B cell (primary cell): ENCODE results near the gene C8A. TPM values are rescaled to one million over a fixed set of nuclear protein-coding genes. Genes with fewer than 3 reads are reported as not detected.

Experiments
- ATAC-seq: fragments of 200-7000 bp; cut with Tn5 transposase; one replicate; pipeline ENCODE4 v1.10.0; 2021; ENCODE audit warnings: low read depth, mild to moderate bottlenecking, moderate number of reproducible peaks, moderate library complexity
- CTCF ChIA-PET: fragments of 350-600 bp; sonication (Branson Sonifier 250); formaldehyde crosslinking; loops from one replicate; lab custom pipeline; 2021; ENCODE audit warnings: antibody characterized with exemption, inconsistent platforms; lab: Charles Lee
- POLR2A ChIA-PET: fragments of 350-600 bp; sonication (Branson Sonifier 250); formaldehyde crosslinking; loops from one replicate; lab custom pipeline; 2021; ENCODE audit warnings: antibody characterized with exemption; lab: Charles Lee
- DNase-seq: peaks from one replicate; pipeline ENCODE4 v3.0.0; 2013
- H2AFZ ChIP-seq: 2 replicates; pipeline ENCODE4 v1.6.1; 2012; ENCODE audit warnings: mild to moderate bottlenecking, low read depth, low read length; ENCODE audit not compliant: insufficient read depth, poor library complexity, severe bottlenecking
- H3K27ac ChIP-seq, 2 donors: 1 replicate in 1 of 2; 2 replicates in 1 of 2; pipeline ENCODE4 v1.5.1; 2012 to 2013; ENCODE audit warnings: low read length in 2 of 2, mild to moderate bottlenecking in 2 of 2, moderate library complexity in 1 of 2
- H3K27me3 ChIP-seq, 4 experiments: fragments of 200-600 bp in 1 of 4; sonication (generic) in 1 of 4; replicated peaks in 1 of 4; 1 replicate in 2 of 4; 2 replicates in 2 of 4; pipeline versions ENCODE4 v1.6.1 to v1.7.0; 2013 to 2016; ENCODE audit warnings: low read length in 3 of 4, mild to moderate bottlenecking in 2 of 4, mixed read lengths in 1 of 4, moderate library complexity in 1 of 4; ENCODE audit not compliant: insufficient read depth in 4 of 4, control insufficient read depth in 3 of 4; ENCODE audit errors: control extremely low read depth in 1 of 4
- H3K36me3 ChIP-seq, 2 experiments: replicated peaks in 1 of 2; 1 replicate in 1 of 2; 2 replicates in 1 of 2; pipeline versions ENCODE4 v1.6.1 to v1.7.1; 2013; ENCODE audit warnings: low read length in 1 of 2; ENCODE audit not compliant: insufficient read depth in 2 of 2, control insufficient read depth in 1 of 2; ENCODE audit errors: control extremely low read depth in 1 of 2, extremely low read depth in 1 of 2
- H3K4me1 ChIP-seq, 2 donors: fragments of 200-600 bp in 1 of 2; sonication (generic) in 1 of 2; 1 replicate in 1 of 2; 2 replicates in 1 of 2; pipeline versions ENCODE4 v1.5.1 to v1.6.1; 2013 to 2017; ENCODE audit warnings: low read length in 2 of 2; ENCODE audit not compliant: control insufficient read depth in 2 of 2, insufficient read depth in 2 of 2
- H3K4me2 ChIP-seq: replicated peaks from 2 replicates; pipeline ENCODE3; 2012; ENCODE audit warnings: mild to moderate bottlenecking, low read depth, low read length; ENCODE audit not compliant: poor library complexity, severe bottlenecking
- H3K4me3 ChIP-seq, 5 experiments: fragments of 200-600 bp in 1 of 5; sonication (generic) in 1 of 5; 1 replicate in 3 of 5; 2 replicates in 2 of 5; pipeline versions ENCODE4 v1.5.1 to v1.7.0; 2011 to 2016; ENCODE audit warnings: low read length in 4 of 5, mild to moderate bottlenecking in 4 of 5, low read depth in 2 of 5, control low read depth in 1 of 5, moderate library complexity in 1 of 5; ENCODE audit not compliant: insufficient read depth in 1 of 5; ENCODE audit errors: control extremely low read depth in 1 of 5, extremely low read depth in 1 of 5
- H3K79me2 ChIP-seq: fragments of 200-600 bp; sonication (generic); one replicate; pipeline ENCODE4 v1.6.0; 2016; ENCODE audit warnings: low read length; ENCODE audit not compliant: control insufficient read depth, insufficient read depth
- H3K9ac ChIP-seq: fragments of 200-600 bp; sonication (generic); 2 replicates; pipeline ENCODE4 v1.6.1; 2017; ENCODE audit warnings: mild to moderate bottlenecking, low read length, moderate library complexity
- H3K9me3 ChIP-seq, 3 donors: one replicate each; pipeline versions ENCODE4 v1.6.1 to v1.7.1; 2013; ENCODE audit warnings: low read length in 2 of 3; ENCODE audit not compliant: control insufficient read depth in 2 of 3, insufficient read depth in 1 of 3; ENCODE audit errors: control extremely low read depth in 1 of 3
- H4K20me1 ChIP-seq: 2 replicates; pipeline ENCODE4 v1.6.0; 2012; ENCODE audit warnings: mild to moderate bottlenecking, low read length; ENCODE audit not compliant: insufficient read depth, control insufficient read depth, poor library complexity, severe bottlenecking
- H3K27ac Mint-ChIP-seq: one replicate; pipeline ENCODE4 v1.8.0; 2021; ENCODE audit warnings: mixed read lengths
- H3K27me3 Mint-ChIP-seq: one replicate; pipeline ENCODE4 v1.8.0; 2021; ENCODE audit warnings: mixed read lengths
- H3K4me1 Mint-ChIP-seq: one replicate; pipeline ENCODE4 v1.8.0; 2021; ENCODE audit warnings: mixed read lengths
- H3K4me3 Mint-ChIP-seq: one replicate; pipeline ENCODE4 v1.8.0; 2021; ENCODE audit warnings: mixed read lengths
- H3K9me3 Mint-ChIP-seq: one replicate; pipeline ENCODE4 v1.8.0; 2022; ENCODE audit warnings: mixed read lengths; ENCODE audit not compliant: insufficient read depth
- CTCF ChIP-seq: fragments of 200-600 bp; IDR thresholded peaks from one replicate; pipeline ENCODE4 v1.8.0; 2022; ENCODE audit warnings: antibody characterized with exemption, mild to moderate bottlenecking
- EZH2 ChIP-seq: IDR thresholded peaks from 2 replicates; pipeline ENCODE4 v1.6.1; 2012; ENCODE audit warnings: borderline replicate concordance, low read depth, mild to moderate bottlenecking, moderate library complexity, low read length; ENCODE audit not compliant: insufficient read depth, poor library complexity, severe bottlenecking
- WGBS: methylation state at CpG from one replicate; pipeline ENCODE4 v1.1.5; 2013; ENCODE audit warnings: missing lambda C conversion rate; ENCODE audit not compliant: insufficient coverage; 5-methylcytosine and 5-hydroxymethylcytosine counted together
- intact Hi-C: fragments of 100-400 bp; cut with micrococcal nuclease; formaldehyde crosslinking; loops from one replicate; pipeline ENCODE4 v1.10.0; 2022
- polyA plus RNA-seq: library from polyadenylated mRNA; depleted of rRNA; stranded (reverse); fragments of >200 nt; gene quantifications from 2 replicates; pipeline ENCODE4 v1.2.3, GENCODE V29; 2012
- total RNA-seq, 2 donors: library from RNA; stranded (reverse); fragments of 120-200 nt in 1 of 2; gene quantifications; 1 replicate in 1 of 2; 2 replicates in 1 of 2; pipeline versions ENCODE4 v1.2.3 to v1.2.4, GENCODE V29; 2013 to 2022

C8A gene
- total and polyA plus RNA-seq, 2 donors (not counting 1 experiment from before 2014, with no cell fraction given): not detected

- H3K4me1 ChIP-seq: no peaks in the 10 kb centered on the region
- H3K4me2 ChIP-seq: no peak overlapping the region
- intact Hi-C loops: no loop called here
- no peaks in the 10 kb centered on the region for H3K36me3 ChIP-seq
- H3K27me3 ChIP-seq: peaks cover 0 to 7% (median 4%) of the 10 kb centered on the region in 4 experiments
- DNase-seq (no peak), ATAC-seq (no peak)
- no peak overlapping the region for H3K9ac ChIP-seq
- no peaks in the 10 kb centered on the region for H4K20me1 ChIP-seq
- POLR2A ChIA-PET: no interaction called here
- no peak overlapping the region for H3K27ac ChIP-seq
- WGBS: 78% methylated on average over 2 of the region's 4 CpGs
- H3K9me3 ChIP-seq: no peaks in the 10 kb centered on the region
- H3K4me3 ChIP-seq: no peak overlapping the region
- H3K4me3 Mint-ChIP-seq: no peak overlapping the region
- CTCF ChIA-PET: no interaction called here
- H3K27ac Mint-ChIP-seq: no peak overlapping the region
- H2AFZ ChIP-seq: no peak overlapping the region
- no peaks in the 10 kb centered on the region for H3K9me3 Mint-ChIP-seq
- no peaks in the 10 kb centered on the region for H3K4me1 Mint-ChIP-seq
- H3K27me3 Mint-ChIP-seq: peaks cover 42% of the 10 kb centered on the region
- TF ChIP-seq CTCF (no peak), EZH2 (no peak)
- no peaks in the 10 kb centered on the region for H3K79me2 ChIP-seq
Observed at GRCh38 chr1:56825436-56825835, 29.2 kb upstream of the C8A start.

- Mint-ChIP-seq H3K4me1 (peaks cover 2% of the 10 kb centered on the region), H3K27me3 (peaks cover 42% of the 10 kb centered on the region), H3K27ac (no peak overlapping the region), H3K9me3 (no peaks in the 10 kb centered on the region), H3K4me3 (no peak overlapping the region)
- Histone ChIP-seq H3K9me3 (no peaks in the 10 kb centered on the region), H2AFZ (no peak overlapping the region), H3K4me1 (no peaks in the 10 kb centered on the region), H3K36me3 (no peaks in the 10 kb centered on the region), H4K20me1 (no peaks in the 10 kb centered on the region), H3K4me3 (no peak overlapping the region), H3K27ac (no peak overlapping the region), H3K9ac (no peak overlapping the region), H3K27me3 (peaks cover 0 to 7% (median 0%) of the 10 kb centered on the region in 4 experiments), H3K79me2 (no peaks in the 10 kb centered on the region), H3K4me2 (no peak overlapping the region)
- DNase-seq: no peak
- no peak for ATAC-seq
- CTCF ChIA-PET: interaction anchor here (1.4 to 1.6 kb wide), 2 partner anchors 8 to 11 kb away, joined by 3 read pairs; partner anchors contain the start of gene FYB2
- TF ChIP-seq EZH2: no peak
- POLR2A ChIA-PET: no interaction called here
- intact Hi-C loops: no loop called here
Observed at GRCh38 chr1:56827711-56828110, 26.9 kb upstream of the C8A start.
